ENCODE measurements around the gene CR1.

DNA sequence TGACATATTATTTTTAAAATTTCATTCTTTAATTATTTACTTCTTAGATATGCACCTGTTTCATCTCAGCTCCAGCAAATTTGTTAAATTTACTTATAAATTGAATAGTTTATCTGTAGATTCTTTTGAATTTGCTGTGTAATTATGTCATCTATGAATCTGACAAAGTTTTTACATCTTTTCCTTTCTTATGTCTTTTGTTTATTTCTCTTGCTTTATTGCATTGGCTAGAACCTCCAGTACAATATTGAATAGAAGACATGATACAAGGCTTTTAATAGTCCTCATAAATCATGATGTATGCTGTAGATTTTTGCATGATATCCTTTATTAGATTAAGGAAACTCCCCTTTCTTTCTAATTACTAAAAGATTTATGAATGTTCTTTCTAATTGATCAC lies 20.8 kb downstream of the CR1 start:
- TF ChIP-seq EZH2 (IDR thresholded peaks at IDR 0.05; ENCODE audit: borderline replicate concordance, low read depth, low read length, severe bottlenecking) = no peak
- TF ChIP-seq, protein P1, sequence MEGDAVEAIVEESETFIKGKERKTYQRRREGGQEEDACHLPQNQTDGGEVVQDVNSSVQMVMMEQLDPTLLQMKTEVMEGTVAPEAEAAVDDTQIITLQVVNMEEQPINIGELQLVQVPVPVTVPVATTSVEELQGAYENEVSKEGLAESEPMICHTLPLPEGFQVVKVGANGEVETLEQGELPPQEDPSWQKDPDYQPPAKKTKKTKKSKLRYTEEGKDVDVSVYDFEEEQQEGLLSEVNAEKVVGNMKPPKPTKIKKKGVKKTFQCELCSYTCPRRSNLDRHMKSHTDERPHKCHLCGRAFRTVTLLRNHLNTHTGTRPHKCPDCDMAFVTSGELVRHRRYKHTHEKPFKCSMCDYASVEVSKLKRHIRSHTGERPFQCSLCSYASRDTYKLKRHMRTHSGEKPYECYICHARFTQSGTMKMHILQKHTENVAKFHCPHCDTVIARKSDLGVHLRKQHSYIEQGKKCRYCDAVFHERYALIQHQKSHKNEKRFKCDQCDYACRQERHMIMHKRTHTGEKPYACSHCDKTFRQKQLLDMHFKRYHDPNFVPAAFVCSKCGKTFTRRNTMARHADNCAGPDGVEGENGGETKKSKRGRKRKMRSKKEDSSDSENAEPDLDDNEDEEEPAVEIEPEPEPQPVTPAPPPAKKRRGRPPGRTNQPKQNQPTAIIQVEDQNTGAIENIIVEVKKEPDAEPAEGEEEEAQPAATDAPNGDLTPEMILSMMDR (IDR thresholded peaks at IDR 0.05; ENCODE audit: borderline replicate concordance, extremely low read depth, low read length, poor library complexity, severe bottlenecking) = no peak
